ENCODE measurements around the gene MPRIP.
A peak's percentile ranks its signal among the peaks of the same experiment; 100 is the strongest.

The MPRIP gene

GRCh38 chr17:17225901-17226300 is 183.6 kb downstream of the MPRIP start (continued):
- TF ChIP-seq ELK4 (IDR thresholded peaks at IDR 0.05; ENCODE audit: borderline replicate concordance, low read depth, low read length) = no peak
- no peak for TF ChIP-seq PRDM1 (tag by site-specific recombination; IDR thresholded peaks at IDR 0.05)
- TF ChIP-seq, protein P1, sequence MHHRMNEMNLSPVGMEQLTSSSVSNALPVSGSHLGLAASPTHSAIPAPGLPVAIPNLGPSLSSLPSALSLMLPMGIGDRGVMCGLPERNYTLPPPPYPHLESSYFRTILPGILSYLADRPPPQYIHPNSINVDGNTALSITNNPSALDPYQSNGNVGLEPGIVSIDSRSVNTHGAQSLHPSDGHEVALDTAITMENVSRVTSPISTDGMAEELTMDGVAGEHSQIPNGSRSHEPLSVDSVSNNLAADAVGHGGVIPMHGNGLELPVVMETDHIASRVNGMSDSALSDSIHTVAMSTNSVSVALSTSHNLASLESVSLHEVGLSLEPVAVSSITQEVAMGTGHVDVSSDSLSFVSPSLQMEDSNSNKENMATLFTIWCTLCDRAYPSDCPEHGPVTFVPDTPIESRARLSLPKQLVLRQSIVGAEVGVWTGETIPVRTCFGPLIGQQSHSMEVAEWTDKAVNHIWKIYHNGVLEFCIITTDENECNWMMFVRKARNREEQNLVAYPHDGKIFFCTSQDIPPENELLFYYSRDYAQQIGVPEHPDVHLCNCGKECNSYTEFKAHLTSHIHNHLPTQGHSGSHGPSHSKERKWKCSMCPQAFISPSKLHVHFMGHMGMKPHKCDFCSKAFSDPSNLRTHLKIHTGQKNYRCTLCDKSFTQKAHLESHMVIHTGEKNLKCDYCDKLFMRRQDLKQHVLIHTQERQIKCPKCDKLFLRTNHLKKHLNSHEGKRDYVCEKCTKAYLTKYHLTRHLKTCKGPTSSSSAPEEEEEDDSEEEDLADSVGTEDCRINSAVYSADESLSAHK (tag by site-specific recombination; IDR thresholded peaks at IDR 0.05) = no peak

GRCh38 chr17:17226451-17227265 is 184.4 kb downstream of the MPRIP start:
- Histone ChIP-seq H3K36me3 (ENCODE audit: control insufficient read depth in 2 of 2, insufficient read depth in 1 of 2, low read length in 2 of 2) (peaks cover 49 to 100% of the 10 kb centered on the region in 2 experiments), H3K4me1 (ENCODE audit: control insufficient read depth, insufficient read depth, low read length) (no peaks in the 10 kb centered on the region), H3K9me3 (ENCODE audit: control insufficient read depth, insufficient read depth, low read depth, low read length) (no peaks in the 10 kb centered on the region), H3K27ac (ENCODE audit: extremely low read depth, low read depth, low read length) (no peak overlapping the region), H3K4me3 (ENCODE audit: low read depth, low read length) (no peak overlapping the region)
- CTCF ChIA-PET = interaction anchor here (1.1 kb wide), 1 partner anchor 41 kb away, joined by 4 read pairs; no protein-coding TSS in a partner anchor
- POLR2A ChIA-PET = interaction anchor here (0.6 kb wide), 1 partner anchor 841 kb away, joined by 4 read pairs; no protein-coding TSS in a partner anchor
- TF ChIP-seq INSM2 (tag by site-specific recombination; IDR thresholded peaks at IDR 0.05) = no peak
- no peak for TF ChIP-seq CTCF (tag by site-specific recombination; IDR thresholded peaks at IDR 0.05)
- 0 out of 2 replicates have a peak, but pooled peaks have one; percentile 38 for TF ChIP-seq HIC1 (tag by site-specific recombination; IDR thresholded peaks at IDR 0.05)
- TF ChIP-seq ZNF146 (tag by site-specific recombination; IDR thresholded peaks at IDR 0.05) = no peak
- no peak for TF ChIP-seq ZBTB8A (tag by site-specific recombination; IDR thresholded peaks at IDR 0.05)

- ChIA-PET POLR2A (interaction anchor here (0.6 kb wide), 1 partner anchor 843 kb away, joined by 4 read pairs; no protein-coding TSS in a partner anchor), CTCF (interaction anchor here (0.6 to 1.1 kb wide), 2 partner anchors 40 to 86 kb away, joined by 3 to 4 read pairs; no protein-coding TSS in a partner anchor)
- Histone ChIP-seq H3K9me3 (ENCODE audit: control insufficient read depth, insufficient read depth, low read depth, low read length) (no peaks in the 10 kb centered on the region), H3K4me1 (ENCODE audit: control insufficient read depth, insufficient read depth, low read length) (no peaks in the 10 kb centered on the region), H3K27ac (ENCODE audit: extremely low read depth, low read depth, low read length) (no peak overlapping the region), H3K36me3 (ENCODE audit: control insufficient read depth in 2 of 2, insufficient read depth in 1 of 2, low read length in 2 of 2) (peaks cover 53 to 100% of the 10 kb centered on the region in 2 experiments), H3K4me3 (ENCODE audit: low read depth, low read length) (no peak overlapping the region)
- TF ChIP-seq ZNF155 (tag by site-specific recombination; IDR thresholded peaks at IDR 0.05) (no peak), ZNF112 (tag by site-specific recombination; IDR thresholded peaks at IDR 0.05) (no peak), ZNF221 (tag by site-specific recombination; IDR thresholded peaks at IDR 0.05; ENCODE audit: borderline replicate concordance) (no peak), ZNF214 (tag by site-specific recombination; IDR thresholded peaks at IDR 0.05; ENCODE audit: borderline replicate concordance) (no peak), ZNF174 (tag by site-specific recombination; IDR thresholded peaks at IDR 0.05) (no peak), ZNF768 (tag by site-specific recombination; IDR thresholded peaks at IDR 0.05) (no peak), SP7 (tag by site-specific recombination; IDR thresholded peaks at IDR 0.05) (no peak), ZBTB26 (tag by site-specific recombination; optimal IDR thresholded peaks at IDR 0.05) (no peak), YY2 (tag by site-specific recombination; IDR thresholded peaks at IDR 0.05) (no peak)
These were observed 185.6 kb downstream of the MPRIP start for GRCh38 chr17:17227608-17228520.
